ENCODE measurements around the gene EMB. TPM values are rescaled to one million over a fixed set of nuclear protein-coding genes. Genes with fewer than 3 reads are reported as not detected.
"Not testable (repeated sequence)": the region's sequence is repeated elsewhere in the genome, so short reads cannot be mapped to it uniquely, and the experiment has no call there.

The EMB gene
- total RNA-seq, 2 donors from 2014 or later: 14.6 to 35.8 TPM

DNA sequence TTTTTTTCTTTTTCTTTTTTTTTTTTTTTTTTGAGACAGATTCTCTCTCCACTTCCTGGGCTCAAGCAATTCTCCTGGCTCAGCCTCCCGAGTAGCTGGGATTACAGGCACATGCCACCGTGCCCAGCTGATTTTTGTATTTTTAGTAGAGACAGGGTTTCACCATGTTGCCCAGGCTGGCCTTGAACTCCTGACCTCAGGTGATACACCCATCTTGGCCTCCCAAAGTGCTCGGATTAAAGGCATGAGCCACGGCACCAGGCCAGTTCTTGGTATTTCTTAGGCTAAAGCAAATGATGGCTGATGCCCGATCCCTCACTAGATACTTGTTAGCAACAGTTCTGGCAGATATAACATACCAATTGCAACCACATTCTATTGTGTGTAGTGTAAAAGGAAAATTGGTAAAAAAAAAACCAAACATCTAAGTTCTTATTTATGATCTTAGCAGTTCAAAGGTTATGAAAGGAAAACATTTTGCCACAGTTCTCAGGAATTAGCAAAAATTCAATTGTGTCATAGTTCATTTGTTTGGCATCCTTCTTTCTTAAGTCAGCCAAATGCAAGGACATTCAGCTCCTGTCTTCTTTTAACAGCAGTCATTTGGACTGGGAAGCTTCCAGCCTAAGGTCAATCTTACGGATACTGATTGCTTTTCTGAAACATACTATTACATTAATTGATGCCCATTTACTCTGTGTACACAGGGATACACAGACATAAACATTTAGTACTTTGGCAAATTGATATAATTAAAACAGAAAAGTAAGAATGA is 76.4 kb downstream of the EMB start:
- intact Hi-C loops (cut with DNase I); DNase-seq; ATAC-seq: not testable (repeated sequence)

DNA sequence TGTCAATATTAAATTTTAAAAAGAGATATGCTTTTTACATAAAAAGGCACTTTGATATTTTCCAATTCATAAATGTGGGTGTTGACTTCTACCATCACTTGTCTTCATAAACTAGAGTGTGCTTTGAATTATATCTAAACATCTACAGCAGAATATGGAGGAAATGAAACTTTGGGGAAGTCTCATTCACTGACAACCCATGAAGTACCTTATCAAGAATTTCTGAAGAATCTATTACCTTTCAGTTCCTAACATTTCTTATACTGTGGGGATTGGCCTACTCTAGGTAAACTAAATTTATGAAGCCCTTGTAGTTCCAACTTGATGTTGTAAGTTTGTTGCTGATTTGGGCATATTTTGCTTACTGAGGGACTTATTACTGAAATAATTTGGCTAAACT is 81.9 kb downstream of the EMB start:
- DNase-seq: no peak
- no peak for ATAC-seq
- intact Hi-C loops (cut with DNase I): no loop called here

DNA sequence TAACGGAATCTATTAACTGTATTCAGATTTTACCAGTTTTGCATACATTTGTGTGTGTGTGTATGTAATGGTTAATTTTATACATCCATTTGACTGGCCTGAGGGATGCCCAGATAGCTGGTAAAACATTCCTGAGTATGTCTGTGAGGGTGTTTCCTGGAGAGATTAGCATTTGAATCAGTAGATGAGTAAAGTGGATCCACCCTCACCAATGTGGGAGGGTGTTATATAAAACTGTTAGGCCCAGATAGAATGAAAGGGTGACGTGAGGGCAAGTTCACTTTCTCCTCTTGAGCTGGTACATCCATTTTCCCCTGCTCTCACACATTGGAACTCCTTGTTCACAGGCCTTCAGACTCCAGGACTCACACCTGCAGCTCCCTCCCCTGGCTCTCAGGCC is 88.7 kb downstream of the EMB start:
- DNase-seq (no peak), ATAC-seq (peak in 1 of 2 donors; percentile 76)
- intact Hi-C loops (cut with DNase I): no loop called here

Other genes starting within 250 kb of the EMB start
- gene PARP8, start 225.3 kb upstream of the EMB start, total RNA-seq: 10 to 100 TPM; 11.2 to 13.5 TPM

Data from left cardiac atrium (tissue), 4 donors.